Ascending aorta (tissue), 2 donors: Measurements from ENCODE around the gene ITSN2. TPM values are rescaled to one million over a fixed set of nuclear protein-coding genes. Genes with fewer than 3 reads are reported as not detected.

Experiments used
- DNase-seq, 2 donors: peaks; one replicate each; pipeline ENCODE4 v3.0.0-alpha.2; 2019; ENCODE audit warnings: low spot score in 2 of 2
- H3K27ac ChIP-seq, 2 donors: fragments of 200-600 bp; sonication (generic); one replicate each; pipeline ENCODE4 v1.5.1; 2016 to 2017; ENCODE audit warnings: mild to moderate bottlenecking in 1 of 2
- H3K27me3 ChIP-seq: fragments of 200-600 bp; sonication (generic); one replicate; pipeline ENCODE4 v1.5.1; 2017
- H3K36me3 ChIP-seq, 2 donors: fragments of 200-600 bp; sonication (generic); one replicate each; pipeline ENCODE4 v1.5.1; 2016
- H3K4me1 ChIP-seq, 2 donors: fragments of 200-600 bp; sonication (generic); one replicate each; pipeline ENCODE4 v1.5.1; 2016 to 2017; ENCODE audit warnings: mild to moderate bottlenecking in 1 of 2
- H3K4me3 ChIP-seq, 2 donors: fragments of 200-600 bp; sonication (generic); one replicate each; pipeline ENCODE4 v1.5.1; 2016 to 2017; ENCODE audit warnings: mild to moderate bottlenecking in 1 of 2
- H3K9me3 ChIP-seq, 2 donors: fragments of 200-600 bp; sonication (generic); one replicate each; pipeline ENCODE4 v1.5.1; 2016
- intact Hi-C: fragments of 100-400 bp; cut with DNase I; formaldehyde crosslinking; loops from one replicate; pipeline ENCODE4 v1.15.1; 2023
- total RNA-seq: library from RNA; depleted of rRNA; stranded (reverse); fragments of >200 nt; gene quantifications from one replicate; pipeline ENCODE4 v1.1.0, GENCODE V29; 2016
- TF ChIP-seq, protein P1 (sequence below), 3 experiments: fragments of 200-600 bp in 2 of 3; fragments of 450-650 bp in 1 of 3; sonication (generic) in 2 of 3; IDR thresholded peaks; one replicate each; pipeline ENCODE4 v1.5.1; 2016 to 2019; ENCODE audit warnings: antibody characterized with exemption in 3 of 3, mild to moderate bottlenecking in 1 of 3, moderate library complexity in 1 of 3

ITSN2 gene
- total RNA-seq, 1 donor from 2014 or later, result 70.0 TPM

DNA sequence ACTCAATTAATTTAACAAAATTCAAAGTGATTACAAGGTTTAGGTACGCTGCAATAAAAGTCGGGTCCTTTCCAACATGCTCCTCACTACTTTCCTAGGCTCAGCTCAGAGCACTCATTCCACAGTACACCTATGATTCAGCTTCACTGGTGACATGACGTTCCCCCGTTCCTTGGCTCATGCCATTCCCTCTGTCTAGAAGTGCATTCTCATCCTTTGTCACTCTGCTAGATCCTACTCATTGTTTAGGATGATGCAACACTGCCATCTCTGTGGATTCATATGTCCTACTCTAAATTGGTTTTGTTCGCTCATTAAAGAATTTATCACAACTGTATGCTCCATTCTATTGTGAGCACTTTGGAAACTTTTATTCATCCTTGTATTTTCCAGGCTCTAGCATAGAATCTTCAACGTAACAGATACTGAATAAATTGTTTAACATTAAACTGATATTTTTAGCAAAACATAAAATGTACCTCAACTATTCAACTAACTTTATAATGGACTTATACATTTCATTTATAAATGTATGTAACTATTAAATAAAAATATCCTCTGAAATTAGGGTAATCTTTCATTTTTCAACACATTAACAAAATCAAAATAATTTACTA is 106.9 kb downstream of the ITSN2 start:
- Histone ChIP-seq H3K27me3 (no peaks in the 10 kb centered on the region), H3K36me3 (peaks cover 31 to 64% of the 10 kb centered on the region in 2 donors), H3K9me3 (no peaks in the 10 kb centered on the region), H3K4me3 (no peak overlapping the region), H3K27ac (no peak overlapping the region), H3K4me1 (no peaks in the 10 kb centered on the region)
- TF ChIP-seq, protein P1, sequence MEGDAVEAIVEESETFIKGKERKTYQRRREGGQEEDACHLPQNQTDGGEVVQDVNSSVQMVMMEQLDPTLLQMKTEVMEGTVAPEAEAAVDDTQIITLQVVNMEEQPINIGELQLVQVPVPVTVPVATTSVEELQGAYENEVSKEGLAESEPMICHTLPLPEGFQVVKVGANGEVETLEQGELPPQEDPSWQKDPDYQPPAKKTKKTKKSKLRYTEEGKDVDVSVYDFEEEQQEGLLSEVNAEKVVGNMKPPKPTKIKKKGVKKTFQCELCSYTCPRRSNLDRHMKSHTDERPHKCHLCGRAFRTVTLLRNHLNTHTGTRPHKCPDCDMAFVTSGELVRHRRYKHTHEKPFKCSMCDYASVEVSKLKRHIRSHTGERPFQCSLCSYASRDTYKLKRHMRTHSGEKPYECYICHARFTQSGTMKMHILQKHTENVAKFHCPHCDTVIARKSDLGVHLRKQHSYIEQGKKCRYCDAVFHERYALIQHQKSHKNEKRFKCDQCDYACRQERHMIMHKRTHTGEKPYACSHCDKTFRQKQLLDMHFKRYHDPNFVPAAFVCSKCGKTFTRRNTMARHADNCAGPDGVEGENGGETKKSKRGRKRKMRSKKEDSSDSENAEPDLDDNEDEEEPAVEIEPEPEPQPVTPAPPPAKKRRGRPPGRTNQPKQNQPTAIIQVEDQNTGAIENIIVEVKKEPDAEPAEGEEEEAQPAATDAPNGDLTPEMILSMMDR (IDR thresholded peaks at IDR 0.05), result no peak
- intact Hi-C loops, result no loop called here
- no peak for DNase-seq

DNA sequence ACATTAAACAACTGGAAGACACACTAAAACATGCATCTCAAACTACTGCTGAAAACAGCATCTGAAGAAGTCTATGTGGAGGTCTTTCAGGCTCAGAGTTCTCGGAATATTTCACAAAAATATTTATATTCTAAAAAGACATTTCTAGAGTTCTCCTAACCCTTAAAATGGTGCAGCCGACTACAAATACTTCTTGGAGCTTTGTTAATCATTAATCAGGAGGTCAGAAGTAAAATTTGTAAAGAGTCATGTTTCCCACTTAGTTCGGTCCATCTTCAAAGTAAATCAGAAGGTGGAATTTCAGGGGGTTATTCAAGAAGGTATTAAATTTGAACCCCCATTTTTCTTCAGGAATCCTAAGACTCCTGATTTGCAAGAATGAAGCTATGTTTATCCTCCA is 112.7 kb downstream of the ITSN2 start:
- intact Hi-C loops, result no loop called here
- H3K27me3 ChIP-seq, result no peaks in the 10 kb centered on the region
- H3K4me1 ChIP-seq, result no peaks in the 10 kb centered on the region
- peaks cover 50 to 67% of the 10 kb centered on the region in 2 donors for H3K36me3 ChIP-seq
- TF ChIP-seq, protein P1 (IDR thresholded peaks at IDR 0.05), result no peak
- no peak overlapping the region for H3K4me3 ChIP-seq
- no peak overlapping the region for H3K27ac ChIP-seq
- no peaks in the 10 kb centered on the region for H3K9me3 ChIP-seq
- DNase-seq, result no peak

DNA sequence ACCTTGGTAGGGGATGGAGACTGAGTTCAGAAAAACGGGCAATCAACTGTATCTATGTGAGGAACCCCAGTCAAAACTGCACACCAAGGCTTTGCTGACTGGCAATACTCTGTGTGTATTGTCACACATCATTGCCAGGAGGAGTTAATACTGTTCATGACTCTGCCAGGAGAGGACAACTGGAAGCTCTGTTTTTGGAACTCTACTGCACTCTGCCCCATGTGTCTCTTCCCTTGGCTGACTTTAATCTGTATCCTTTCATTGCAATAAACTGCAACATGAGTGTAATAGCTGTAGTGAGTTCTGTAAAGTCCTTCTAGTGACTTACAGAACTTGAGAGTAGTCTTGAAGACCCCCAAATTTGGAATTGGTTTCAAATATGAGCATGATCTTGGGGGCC is 113.2 kb downstream of the ITSN2 start:
- peaks cover 49 to 67% of the 10 kb centered on the region in 2 donors for H3K36me3 ChIP-seq
- no peak for DNase-seq
- intact Hi-C loops, result no loop called here
- TF ChIP-seq, protein P1 (IDR thresholded peaks at IDR 0.05), result no peak
- H3K4me3 ChIP-seq, result no peak overlapping the region
- H3K27ac ChIP-seq, result no peak overlapping the region
- no peaks in the 10 kb centered on the region for H3K27me3 ChIP-seq
- H3K9me3 ChIP-seq, result no peaks in the 10 kb centered on the region
- H3K4me1 ChIP-seq, result no peaks in the 10 kb centered on the region

DNA sequence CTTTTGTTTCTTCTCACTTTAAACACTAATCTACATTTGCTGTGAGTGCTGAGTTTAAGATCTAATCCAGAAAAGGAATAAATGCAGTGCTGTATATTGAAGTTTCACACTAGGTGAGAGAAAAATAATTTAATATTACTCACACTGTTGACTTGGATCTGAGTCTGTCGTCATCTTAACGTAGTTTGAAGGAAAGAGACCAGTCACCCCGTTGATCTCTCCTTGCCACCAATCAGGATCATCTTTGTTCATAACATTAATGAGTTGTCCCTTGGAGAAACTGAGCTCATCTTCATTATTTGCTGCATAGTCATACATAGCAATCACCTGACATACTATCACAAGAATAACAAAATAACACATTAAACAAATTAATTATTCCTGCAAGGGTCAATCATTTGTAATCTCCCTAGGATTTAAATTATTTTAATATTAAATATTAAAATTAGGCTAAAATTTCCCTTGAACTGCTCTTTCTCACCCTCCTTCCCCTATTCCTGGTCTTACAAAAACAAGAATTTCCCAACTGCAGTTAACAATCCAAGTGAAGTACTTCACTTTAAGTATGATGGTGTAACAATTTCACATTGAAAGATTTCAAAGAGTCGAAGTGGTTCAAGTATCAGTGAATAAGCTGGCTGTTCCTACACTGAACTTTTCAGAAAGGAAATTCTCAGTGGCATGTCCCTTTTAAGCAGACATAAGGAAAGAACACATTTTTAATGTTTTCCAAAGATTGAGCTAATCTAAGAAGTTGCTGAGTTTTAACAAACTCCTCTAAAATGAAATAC is 114.2 kb downstream of the ITSN2 start:
- DNase-seq, result no peak
- no peak overlapping the region for H3K27ac ChIP-seq
- no peaks in the 10 kb centered on the region for H3K9me3 ChIP-seq
- TF ChIP-seq, protein P1 (IDR thresholded peaks at IDR 0.05), result no peak
- intact Hi-C loops, result no loop called here
- H3K4me3 ChIP-seq, result no peak overlapping the region
- no peaks in the 10 kb centered on the region for H3K4me1 ChIP-seq
- no peaks in the 10 kb centered on the region for H3K27me3 ChIP-seq
- peaks cover 47 to 76% of the 10 kb centered on the region in 2 donors for H3K36me3 ChIP-seq

DNA sequence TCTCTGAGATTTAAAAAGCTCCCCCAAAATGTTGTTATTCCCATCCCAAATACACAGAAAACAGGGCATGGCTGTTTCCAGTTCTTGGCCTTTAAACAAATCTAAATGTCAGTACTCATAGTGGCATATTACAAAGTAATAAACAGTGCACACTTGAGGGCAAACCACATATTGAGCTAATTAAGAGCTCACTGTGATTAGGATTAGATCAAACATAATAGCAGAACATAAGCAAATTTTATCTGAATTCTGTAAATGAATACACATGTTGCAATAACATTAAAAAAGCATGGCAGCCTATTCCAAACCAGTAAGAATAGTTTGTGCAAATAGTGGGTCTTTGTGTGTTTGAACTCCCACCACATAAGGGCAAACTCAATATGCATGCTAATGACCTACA is 118.8 kb downstream of the ITSN2 start:
- intact Hi-C loops, result no loop called here

More for the DNA sequence above, 118.8 kb downstream of the ITSN2 start:
- no peaks in the 10 kb centered on the region for H3K9me3 ChIP-seq
- H3K36me3 ChIP-seq, result peaks cover 19 to 38% of the 10 kb centered on the region in 2 donors
- H3K4me1 ChIP-seq, result no peaks in the 10 kb centered on the region
- TF ChIP-seq, protein P1 (IDR thresholded peaks at IDR 0.05), result no peak
- H3K27ac ChIP-seq, result no peak overlapping the region
- DNase-seq, result no peak
- no peak overlapping the region for H3K4me3 ChIP-seq
- H3K27me3 ChIP-seq, result no peaks in the 10 kb centered on the region
